HepG2 (cell line): ENCODE measurements around the gene BRIP1. TPM values are rescaled to one million over a fixed set of nuclear protein-coding genes. Genes with fewer than 3 reads are reported as not detected.

Experiments used
- ATAC-seq: fragments of 200-7000 bp; cut with Tn5 transposase; 3 replicates; pipeline ENCODE4 v1.9.1; 2020; ENCODE audit warnings: mild to moderate bottlenecking, moderate library complexity
- BruUV-seq: library from RNA; stranded (reverse); fragments of 400-500 nt; replicated peaks from 2 replicates; lab custom pipeline; 2021; lab: Mats Ljungman, UMichigan
- CTCF ChIA-PET: fragments of 300-600 bp; formaldehyde crosslinking; extraction: SDS; loops from one replicate; lab custom pipeline; 2021; ENCODE audit warnings: low total read pairs, inconsistent platforms, low intra/inter-chr PET ratio; lab: Yijun Ruan, JAX
- POLR2A ChIA-PET: fragments of 350-600 bp; sonication (Branson Sonifier 250); formaldehyde crosslinking; loops from one replicate; lab custom pipeline; 2020; ENCODE audit warnings: antibody characterized with exemption, inconsistent platforms; lab: Yijun Ruan, JAX
- DNase-seq: peaks from one replicate; pipeline ENCODE4 v3.0.0-alpha.2; 2015; ENCODE audit warnings: low spot score
- FAIRE-seq: peaks from 3 replicates; lab custom pipeline; 2011; peaks lifted over from hg19 to GRCh38; lab: Jason Lieb, UNC
- H2AFZ ChIP-seq: one replicate; pipeline ENCODE4 v1.6.1; 2011; ENCODE audit warnings: low read length, inconsistent platforms
- H3K27ac ChIP-seq: fragments of 300-600 bp; 3 replicates; pipeline ENCODE4 v1.8.0; 2011; ENCODE audit warnings: mixed run types, mild to moderate bottlenecking, mixed read lengths, low read length, inconsistent platforms; ENCODE audit not compliant: insufficient read depth; ENCODE audit errors: extremely low read length
- H3K27me3 ChIP-seq, 2 experiments: fragments of 200-600 bp in 1 of 2; 2 replicates in 1 of 2; 3 replicates in 1 of 2; pipeline versions ENCODE4 v1.6.0 to v1.8.0; 2011; ENCODE audit warnings: low read length in 2 of 2, mild to moderate bottlenecking in 2 of 2, moderate library complexity in 2 of 2, inconsistent platforms in 1 of 2; ENCODE audit not compliant: insufficient read depth in 2 of 2, control insufficient read depth in 1 of 2
- H3K36me3 ChIP-seq, 2 experiments: fragments of 200-600 bp in 1 of 2; replicated peaks in 1 of 2; 2 replicates in 1 of 2; 3 replicates in 1 of 2; pipeline versions ENCODE4 v1.5.1 to v1.8.0; 2011; ENCODE audit warnings: low read length in 2 of 2, inconsistent platforms in 1 of 2; ENCODE audit not compliant: insufficient read depth in 2 of 2, control insufficient read depth in 1 of 2
- H3K4me1 ChIP-seq: 2 replicates; pipeline ENCODE4 v1.5.1; 2012; ENCODE audit warnings: low read length, inconsistent platforms; ENCODE audit not compliant: insufficient read depth
- H3K4me2 ChIP-seq: 2 replicates; pipeline ENCODE4 v1.6.0; 2011; ENCODE audit warnings: low read depth, low read length, inconsistent platforms
- H3K4me3 ChIP-seq, 3 experiments: fragments of 200-600 bp in 1 of 3; sonication (generic), shearing (Covaris generic) in 1 of 3; replicated peaks in 1 of 3; 2 replicates each; pipeline ENCODE4 v1.5.1; 2011 to 2016; ENCODE audit warnings: low read length in 3 of 3, inconsistent platforms in 2 of 3, low read depth in 2 of 3, mild to moderate bottlenecking in 2 of 3, control low read depth in 1 of 3, mixed read lengths in 1 of 3; ENCODE audit not compliant: insufficient read depth in 1 of 3
- H3K79me2 ChIP-seq: one replicate; pipeline ENCODE4 v1.6.1; 2011; ENCODE audit warnings: low read length, inconsistent platforms; ENCODE audit not compliant: insufficient read depth
- H3K9ac ChIP-seq: 2 replicates; pipeline ENCODE4 v1.6.0; 2011; ENCODE audit warnings: mild to moderate bottlenecking, low read depth, low read length, inconsistent platforms; ENCODE audit not compliant: insufficient read depth
- H3K9me3 ChIP-seq: 2 replicates; pipeline ENCODE4 v1.5.1; 2012; ENCODE audit warnings: mild to moderate bottlenecking, low read length
- H4K20me1 ChIP-seq: 2 replicates; pipeline ENCODE4 v1.6.0; 2011; ENCODE audit warnings: inconsistent platforms, mild to moderate bottlenecking, low read length, moderate library complexity; ENCODE audit not compliant: insufficient read depth
- CCDC6 ChIP-seq: sonication (generic); formaldehyde crosslinking; IDR thresholded peaks from 2 replicates; pipeline ENCODE4 v1.8.1; 2022; ENCODE audit warnings: mild to moderate bottlenecking, missing genetic modification reagents, moderate library complexity
- CEBPG ChIP-seq: IDR thresholded peaks from 2 replicates; pipeline ENCODE4 v1.6.1; 2016
- FOXA1 ChIP-seq, 2 experiments: fragments of 450-650 bp in 1 of 2; sonication (generic) in 1 of 2; formaldehyde crosslinking in 1 of 2; IDR thresholded peaks; 2 replicates each; pipeline versions ENCODE4 v1.4.0 to v1.6.1; 2016 to 2020; ENCODE audit warnings: missing genetic modification reagents in 1 of 2
- GMEB1 ChIP-seq: sonication (generic); formaldehyde crosslinking; IDR thresholded peaks from 2 replicates; pipeline ENCODE4 v1.5.1; 2020; ENCODE audit warnings: missing genetic modification reagents, mild to moderate bottlenecking, borderline replicate concordance
- GPN1 ChIP-seq: sonication (generic); formaldehyde crosslinking; IDR thresholded peaks from 2 replicates; pipeline ENCODE4 v1.5.1; 2020; ENCODE audit warnings: missing genetic modification reagents, borderline replicate concordance
- MIER2 ChIP-seq: IDR thresholded peaks from 2 replicates; pipeline ENCODE4 v1.6.1; 2016; ENCODE audit warnings: missing biosample characterization, missing genetic modification reagents
- PAXIP1 ChIP-seq: sonication (generic); formaldehyde crosslinking; conservative IDR thresholded peaks from 2 replicates; pipeline ENCODE4 v1.4.0; 2020; ENCODE audit warnings: mild to moderate bottlenecking, missing genetic modification reagents, moderate library complexity
- PCBP1 ChIP-seq: fragments of 200-400 bp; formaldehyde crosslinking; IDR thresholded peaks from 2 replicates; pipeline ENCODE4 v1.6.1; 2017; ENCODE audit warnings: mild to moderate bottlenecking, low read depth, low read length, borderline replicate concordance
- SKI ChIP-seq: fragments of 450-650 bp; IDR thresholded peaks from one replicate; pipeline ENCODE4 v1.6.1; 2018; ENCODE audit warnings: mild to moderate bottlenecking; ENCODE audit not compliant: partially characterized antibody
- TEF ChIP-seq: sonication (generic); formaldehyde crosslinking; IDR thresholded peaks from 2 replicates; pipeline ENCODE4 v1.5.0; 2020; ENCODE audit warnings: missing genetic modification reagents
- ZBTB14 ChIP-seq: sonication (generic); formaldehyde crosslinking; IDR thresholded peaks from 2 replicates; pipeline ENCODE4 v1.4.0; 2020; ENCODE audit warnings: missing genetic modification reagents
- ZBTB37 ChIP-seq: sonication (generic); formaldehyde crosslinking; IDR thresholded peaks from 2 replicates; pipeline ENCODE4 v1.4.0; 2020; ENCODE audit warnings: mild to moderate bottlenecking, missing genetic modification reagents
- ZNF251 ChIP-seq: sonication (generic); formaldehyde crosslinking; IDR thresholded peaks from 2 replicates; pipeline ENCODE4 v1.9.0; 2021; ENCODE audit warnings: mild to moderate bottlenecking, missing genetic modification reagents
- ZNF550 ChIP-seq: sonication (generic); formaldehyde crosslinking; IDR thresholded peaks from 2 replicates; pipeline ENCODE4 v1.4.0; 2020; ENCODE audit warnings: mild to moderate bottlenecking, missing genetic modification reagents, borderline replicate concordance
- WGBS: methylation state at CpG from one replicate; pipeline ENCODE4 v1.1.6; 2017; ENCODE audit warnings: low lambda C conversion rate; 5-methylcytosine and 5-hydroxymethylcytosine counted together
- in situ Hi-C: cut with HindIII; loops from 2 replicates; pipeline ENCODE4 v1.10.0; 2017; ENCODE audit warnings: low pct_unique_long_range_greater_than_20kb; ENCODE audit not compliant: extremely low pct_ligation_motif_present
- intact Hi-C: fragments of 100-400 bp; cut with micrococcal nuclease; formaldehyde crosslinking; loops from one replicate; pipeline ENCODE4 v1.10.0; 2022; ENCODE audit not compliant: unreplicated experiment
- polyA plus RNA-seq, 8 experiments: library from polyadenylated mRNA; depleted of rRNA in 3 of 8; stranded (reverse) in 7 of 8; unstranded in 1 of 8; fragments of >200 nt; fragmentation: Illumina TruSeq in 4 of 8; extraction: Trizol in 4 of 8; gene quantifications; 2 replicates each; pipeline versions ENCODE4 v1.2.1 to v1.2.3, GENCODE V29; 2011 to 2016; ENCODE audit warnings: low read depth in 4 of 8, missing spikeins in 1 of 8, mixed read lengths in 1 of 8; ENCODE audit not compliant: insufficient read depth in 1 of 8
- total RNA-seq, 5 experiments: library from RNA; depleted of rRNA; stranded (reverse); fragments of >200 nt; fragmentation: Illumina TruSeq; extraction: Trizol; gene quantifications; 2 replicates each; pipeline ENCODE4 v1.2.3, GENCODE V29; 2016; ENCODE audit warnings: low read depth in 1 of 5

The BRIP1 gene
- total and polyA plus RNA-seq, 2 of the 13 experiments (the other 11 are each of a cell fraction or from before 2014, with no cell fraction given): 3.8 to 27.7 TPM

- TF ChIP-seq PAXIP1: no peak
- TF ChIP-seq FOXA1 (IDR thresholded peaks at IDR 0.05): no peak
- TF ChIP-seq FOXA1 (CRISPR knock-in tag; IDR thresholded peaks at IDR 0.05): no peak
- TF ChIP-seq CCDC6 (CRISPR knock-in tag): no peak
Observed at GRCh38 chr17:61805399-61805798, 57.9 kb downstream of the BRIP1 start (continued).

- Histone ChIP-seq H3K4me3 (no peak overlapping the region), H3K27ac (no peak overlapping the region), H3K27me3 (no peaks in the 10 kb centered on the region), H3K9me3 (no peaks in the 10 kb centered on the region), H3K4me1 (no peaks in the 10 kb centered on the region), H3K36me3 (peaks cover 4 to 31% of the 10 kb centered on the region in 2 experiments), H2AFZ (no peak overlapping the region), H4K20me1 (no peaks in the 10 kb centered on the region), H3K4me2 (no peak overlapping the region), H3K9ac (no peak overlapping the region), H3K79me2 (no peaks in the 10 kb centered on the region)
- DNase-seq: no peak
- no TSS peak for BruUV-seq
- POLR2A ChIA-PET: no interaction called here
- FAIRE-seq: no peak
- in situ Hi-C loops (no loop called here), intact Hi-C loops (no loop called here)
- ATAC-seq: no peak
- CTCF ChIA-PET: no interaction called here
- WGBS: 97% methylated on average over 1 of the region's 1 CpG
- TF ChIP-seq ZNF251 (CRISPR knock-in tag) (no peak), SKI (no peak), PCBP1 (no peak), ZBTB14 (CRISPR knock-in tag) (no peak), GMEB1 (no peak), ZNF550 (no peak), TEF (CRISPR knock-in tag) (no peak), CEBPG (CRISPR knock-in tag) (no peak), ZBTB37 (CRISPR knock-in tag) (no peak), GPN1 (CRISPR knock-in tag) (no peak), MIER2 (CRISPR knock-in tag) (no peak)
Observed at GRCh38 chr17:61803796-61804195, 59.5 kb downstream of the BRIP1 start.
